ENCODE measurements around the gene SH3D21. TPM values are rescaled to one million over a fixed set of nuclear protein-coding genes. Genes with fewer than 3 reads are reported as not detected.
A peak's percentile ranks its signal among the peaks of the same experiment; 100 is the strongest.

The SH3D21 gene
- polyA plus RNA-seq, 3 donors: 0.56 TPM; not detected in 2

DNA sequence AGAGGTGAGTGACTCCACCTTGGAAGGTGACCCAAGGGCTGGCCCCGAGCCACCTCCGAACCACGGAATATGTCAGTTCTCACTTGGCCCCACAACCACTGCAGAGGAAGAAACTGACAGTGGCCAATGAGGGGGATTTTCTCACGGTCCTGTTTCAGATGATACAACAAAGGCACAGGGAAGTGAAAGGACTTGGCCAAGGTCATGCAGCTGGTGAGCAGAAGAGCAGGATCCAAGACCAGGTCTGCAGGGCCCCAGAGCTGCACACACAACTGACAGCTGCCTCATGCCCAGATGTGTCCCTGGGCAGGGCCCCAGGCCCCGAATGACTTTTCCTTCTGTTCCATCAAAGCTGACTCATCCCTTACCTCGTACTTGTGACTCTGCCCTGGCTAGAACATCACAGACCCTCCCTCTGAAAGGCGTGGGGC lies 43.1 kb downstream of the SH3D21 start:
- Mint-ChIP-seq H3K27me3 (ENCODE audit: low read depth in 3 of 3) (no peaks in the 10 kb centered on the region), H3K27ac (peak overlapping the region in 5 of 7 donors; percentile 26 to 74 (median 62)), H3K4me3 (peak overlapping the region; percentile 20 to 46), H3K4me1 (peaks cover 37% of the 10 kb centered on the region), H3K9me3 (peaks cover 0 to 1% (median 0%) of the 10 kb centered on the region in 7 donors), H3K36me3 (peaks cover 77 to 89% of the 10 kb centered on the region in 2 donors)
- H4K20me1 ChIP-seq (ENCODE audit: insufficient read depth, low read length): peaks cover 73% of the 10 kb centered on the region
- WGBS (ENCODE audit: insufficient coverage): 13% methylated on average over 6 of the region's 7 CpGs
- no peaks in the 10 kb centered on the region for H3K79me2 ChIP-seq (ENCODE audit: insufficient read depth, low read length)
- H3K27me3 ChIP-seq (ENCODE audit: control insufficient read depth in 2 of 2, insufficient read depth in 2 of 2, low read length in 2 of 2): no peaks in the 10 kb centered on the region
- DNase-seq: peak; percentile 28 to 66 (median 33)
- H3K4me3 ChIP-seq (replicated peaks in 1 of 3; ENCODE audit: low read depth in 2 of 3, low read length in 3 of 3): peak overlapping the region in 1 of 3 experiments; percentile 11
- TF ChIP-seq, protein P1, sequence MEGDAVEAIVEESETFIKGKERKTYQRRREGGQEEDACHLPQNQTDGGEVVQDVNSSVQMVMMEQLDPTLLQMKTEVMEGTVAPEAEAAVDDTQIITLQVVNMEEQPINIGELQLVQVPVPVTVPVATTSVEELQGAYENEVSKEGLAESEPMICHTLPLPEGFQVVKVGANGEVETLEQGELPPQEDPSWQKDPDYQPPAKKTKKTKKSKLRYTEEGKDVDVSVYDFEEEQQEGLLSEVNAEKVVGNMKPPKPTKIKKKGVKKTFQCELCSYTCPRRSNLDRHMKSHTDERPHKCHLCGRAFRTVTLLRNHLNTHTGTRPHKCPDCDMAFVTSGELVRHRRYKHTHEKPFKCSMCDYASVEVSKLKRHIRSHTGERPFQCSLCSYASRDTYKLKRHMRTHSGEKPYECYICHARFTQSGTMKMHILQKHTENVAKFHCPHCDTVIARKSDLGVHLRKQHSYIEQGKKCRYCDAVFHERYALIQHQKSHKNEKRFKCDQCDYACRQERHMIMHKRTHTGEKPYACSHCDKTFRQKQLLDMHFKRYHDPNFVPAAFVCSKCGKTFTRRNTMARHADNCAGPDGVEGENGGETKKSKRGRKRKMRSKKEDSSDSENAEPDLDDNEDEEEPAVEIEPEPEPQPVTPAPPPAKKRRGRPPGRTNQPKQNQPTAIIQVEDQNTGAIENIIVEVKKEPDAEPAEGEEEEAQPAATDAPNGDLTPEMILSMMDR (IDR thresholded peaks at IDR 0.05): no peak
- H3K9me3 ChIP-seq (replicated peaks in 1 of 2; ENCODE audit: control insufficient read depth in 1 of 2, insufficient read depth in 1 of 2, low read length in 2 of 2): no peaks in the 10 kb centered on the region
- H2AFZ ChIP-seq (ENCODE audit: insufficient read depth, low read depth, low read length, poor library complexity, severe bottlenecking): no peak overlapping the region
- peaks cover 64 to 75% of the 10 kb centered on the region in 2 donors for H3K36me3 ChIP-seq (replicated peaks in 1 of 2; ENCODE audit: control insufficient read depth in 1 of 2, insufficient read depth in 2 of 2, low read length in 2 of 2)
- H3K4me1 ChIP-seq (ENCODE audit: control insufficient read depth in 1 of 2, insufficient read depth in 2 of 2, low read length in 2 of 2): peaks cover 34 to 41% of the 10 kb centered on the region in 2 donors
- H3K9ac ChIP-seq (ENCODE audit: insufficient read depth, low read length, poor library complexity, severe bottlenecking): peak overlapping the region; percentile 21
- H3K27ac ChIP-seq (ENCODE audit: low read depth in 1 of 2, low read length in 2 of 2): peak overlapping the region; percentile 9 to 63
- peak overlapping the region; percentile 5 for H3K4me2 ChIP-seq (replicated peaks; ENCODE audit: extremely low read depth, low read length, poor library complexity, severe bottlenecking)
- intact Hi-C loops (cut with micrococcal nuclease): no loop called here

DNA sequence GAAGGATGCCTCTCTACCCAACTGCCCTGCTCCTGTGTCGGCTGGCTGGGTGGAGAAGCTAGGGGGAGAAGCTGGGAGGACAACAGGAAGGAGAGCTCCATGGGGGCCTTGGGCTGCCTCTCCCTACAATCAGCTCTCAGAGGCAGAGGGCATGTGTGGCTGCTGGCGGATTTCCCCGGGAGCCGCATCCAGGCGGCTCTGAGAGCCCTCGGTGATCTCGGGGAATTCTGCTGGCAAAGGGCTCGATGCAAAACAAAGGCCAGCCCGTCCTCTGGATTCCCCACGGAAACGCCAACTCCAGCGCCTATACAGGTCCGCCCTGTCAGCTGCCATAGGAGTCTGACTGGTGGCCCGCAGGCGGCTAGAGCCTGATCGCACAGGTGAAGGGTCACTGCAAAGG lies 43.7 kb downstream of the SH3D21 start:
- WGBS (ENCODE audit: insufficient coverage): 96% methylated on average over 15 of the region's 16 CpGs
- H3K27me3 Mint-ChIP-seq (ENCODE audit: low read depth in 3 of 3): no peaks in the 10 kb centered on the region
- TF ChIP-seq, protein P1 (IDR thresholded peaks at IDR 0.05): no peak
- Histone ChIP-seq H3K4me2 (replicated peaks; ENCODE audit: extremely low read depth, low read length, poor library complexity, severe bottlenecking) (no peak overlapping the region), H3K4me1 (ENCODE audit: control insufficient read depth in 1 of 2, insufficient read depth in 2 of 2, low read length in 2 of 2) (peaks cover 34 to 41% of the 10 kb centered on the region in 2 donors), H3K27ac (ENCODE audit: low read depth in 1 of 2, low read length in 2 of 2) (peak overlapping the region; percentile 26 to 72), H3K79me2 (ENCODE audit: insufficient read depth, low read length) (no peaks in the 10 kb centered on the region), H2AFZ (ENCODE audit: insufficient read depth, low read depth, low read length, poor library complexity, severe bottlenecking) (no peak overlapping the region), H3K36me3 (replicated peaks in 1 of 2; ENCODE audit: control insufficient read depth in 1 of 2, insufficient read depth in 2 of 2, low read length in 2 of 2) (peaks cover 64 to 75% of the 10 kb centered on the region in 2 donors), H3K27me3 (ENCODE audit: control insufficient read depth in 2 of 2, insufficient read depth in 2 of 2, low read length in 2 of 2) (no peaks in the 10 kb centered on the region), H3K4me3 (replicated peaks in 1 of 3; ENCODE audit: low read depth in 2 of 3, low read length in 3 of 3) (peak overlapping the region in 1 of 3 experiments; percentile 7), H3K9ac (ENCODE audit: insufficient read depth, low read length, poor library complexity, severe bottlenecking) (peak overlapping the region; percentile 37), H4K20me1 (ENCODE audit: insufficient read depth, low read length) (peaks cover 70% of the 10 kb centered on the region), H3K9me3 (replicated peaks in 1 of 2; ENCODE audit: control insufficient read depth in 1 of 2, insufficient read depth in 1 of 2, low read length in 2 of 2) (no peaks in the 10 kb centered on the region)
- peaks cover 37% of the 10 kb centered on the region for H3K4me1 Mint-ChIP-seq
- H3K9me3 Mint-ChIP-seq: peaks cover 0 to 2% (median 0%) of the 10 kb centered on the region in 7 donors
- H3K36me3 Mint-ChIP-seq: peaks cover 77 to 89% of the 10 kb centered on the region in 2 donors
- no peak overlapping the region for H3K4me3 Mint-ChIP-seq
- intact Hi-C loops (cut with micrococcal nuclease): loop anchor here in 1 of 2 donors (2.0 kb wide), 1 partner anchor 19 kb away; no protein-coding TSS in a partner anchor
- DNase-seq: no peak
- peak overlapping the region in 1 of 7 donors; percentile 93 for H3K27ac Mint-ChIP-seq

Data from CD14-positive monocyte (primary cell).